CD14-positive monocyte (primary cell): ENCODE results near the gene SSBP2. TPM values are rescaled to one million over a fixed set of nuclear protein-coding genes. Genes with fewer than 3 reads are reported as not detected.
A peak's percentile ranks its signal among the peaks of the same experiment; 100 is the strongest.

Experiments
- DNase-seq, 3 donors: peaks; one replicate each; pipeline ENCODE4 v3.0.0-alpha.2; 2011 to 2022
- H2AFZ ChIP-seq: 2 replicates; pipeline ENCODE4 v1.6.0; 2012; ENCODE audit warnings: mild to moderate bottlenecking, low read depth, low read length, inconsistent platforms; ENCODE audit not compliant: insufficient read depth, poor library complexity, severe bottlenecking
- H3K27ac ChIP-seq, 2 donors: 1 replicate in 1 of 2; 2 replicates in 1 of 2; pipeline ENCODE4 v1.5.1; 2012 to 2013; ENCODE audit warnings: low read length in 2 of 2, control low read depth in 1 of 2, inconsistent platforms in 1 of 2, low read depth in 1 of 2, mild to moderate bottlenecking in 1 of 2
- H3K27me3 ChIP-seq, 2 donors: one replicate each; pipeline versions ENCODE4 v1.6.0 to v1.6.1; 2011 to 2013; ENCODE audit warnings: low read length in 2 of 2; ENCODE audit not compliant: control insufficient read depth in 2 of 2, insufficient read depth in 2 of 2
- H3K36me3 ChIP-seq, 2 donors: replicated peaks in 1 of 2; 1 replicate in 1 of 2; 2 replicates in 1 of 2; pipeline versions ENCODE4 v1.5.1 to v1.6.1; 2012 to 2013; ENCODE audit warnings: low read length in 2 of 2, control low read depth in 1 of 2, inconsistent platforms in 1 of 2, mild to moderate bottlenecking in 1 of 2; ENCODE audit not compliant: insufficient read depth in 2 of 2, control insufficient read depth in 1 of 2
- H3K4me1 ChIP-seq, 2 donors: 1 replicate in 1 of 2; 2 replicates in 1 of 2; pipeline versions ENCODE4 v1.5.1 to v1.6.1; 2012 to 2013; ENCODE audit warnings: low read length in 2 of 2, control low read depth in 1 of 2, inconsistent platforms in 1 of 2, mild to moderate bottlenecking in 1 of 2, moderate library complexity in 1 of 2; ENCODE audit not compliant: insufficient read depth in 2 of 2, control insufficient read depth in 1 of 2
- H3K4me2 ChIP-seq: replicated peaks from 2 replicates; pipeline ENCODE3; 2012; ENCODE audit warnings: low read length, moderate library complexity, mild to moderate bottlenecking; ENCODE audit not compliant: poor library complexity, severe bottlenecking; ENCODE audit errors: extremely low read depth
- H3K4me3 ChIP-seq, 3 experiments: fragments of 200-600 bp in 1 of 3; sonication (generic) in 1 of 3; replicated peaks in 1 of 3; 1 replicate in 2 of 3; 2 replicates in 1 of 3; pipeline ENCODE4 v1.5.1; 2011 to 2013; ENCODE audit warnings: low read length in 3 of 3, mild to moderate bottlenecking in 3 of 3, control low read depth in 2 of 3, low read depth in 2 of 3, inconsistent platforms in 1 of 3, moderate library complexity in 1 of 3
- H3K79me2 ChIP-seq: 2 replicates; pipeline ENCODE4 v1.6.0; 2012; ENCODE audit warnings: mild to moderate bottlenecking, control low read depth, inconsistent platforms, low read length, moderate library complexity; ENCODE audit not compliant: insufficient read depth
- H3K9ac ChIP-seq: 2 replicates; pipeline ENCODE4 v1.6.0; 2017; ENCODE audit warnings: low read length, mild to moderate bottlenecking; ENCODE audit not compliant: insufficient read depth, poor library complexity, severe bottlenecking
- H3K9me3 ChIP-seq, 2 donors: replicated peaks in 1 of 2; 1 replicate in 1 of 2; 2 replicates in 1 of 2; pipeline versions ENCODE4 v1.5.1 to v1.6.1; 2012 to 2013; ENCODE audit warnings: low read length in 2 of 2, control low read depth in 1 of 2; ENCODE audit not compliant: control insufficient read depth in 1 of 2, insufficient read depth in 1 of 2
- H4K20me1 ChIP-seq: 2 replicates; pipeline ENCODE4 v1.6.0; 2012; ENCODE audit warnings: mild to moderate bottlenecking, low read length, control low read depth, moderate library complexity; ENCODE audit not compliant: insufficient read depth
- H3K27ac Mint-ChIP-seq, 7 donors: one replicate each; pipeline ENCODE4 v1.8.0; 2020; ENCODE audit warnings: mild to moderate bottlenecking in 7 of 7, mixed read lengths in 7 of 7, moderate library complexity in 6 of 7, inconsistent platforms in 2 of 7
- H3K27me3 Mint-ChIP-seq, 3 donors: one replicate each; pipeline ENCODE4 v1.8.0; 2021 to 2022; ENCODE audit warnings: low read depth in 3 of 3, mild to moderate bottlenecking in 3 of 3, mixed read lengths in 3 of 3, moderate library complexity in 3 of 3, inconsistent platforms in 1 of 3
- H3K36me3 Mint-ChIP-seq, 2 donors: one replicate each; pipeline ENCODE4 v1.8.0; 2020; ENCODE audit warnings: mixed read lengths in 2 of 2, inconsistent platforms in 1 of 2, mild to moderate bottlenecking in 1 of 2
- H3K4me1 Mint-ChIP-seq: one replicate; pipeline ENCODE4 v1.8.0; 2020; ENCODE audit warnings: mild to moderate bottlenecking, mixed read lengths
- H3K4me3 Mint-ChIP-seq, 2 donors: one replicate each; pipeline ENCODE4 v1.8.0; 2020; ENCODE audit warnings: mild to moderate bottlenecking in 2 of 2, mixed read lengths in 2 of 2, moderate library complexity in 1 of 2
- H3K9me3 Mint-ChIP-seq, 7 donors: one replicate each; pipeline ENCODE4 v1.8.0; 2020 to 2022; ENCODE audit warnings: mixed read lengths in 7 of 7, mild to moderate bottlenecking in 6 of 7, moderate library complexity in 6 of 7, inconsistent platforms in 2 of 7
- WGBS: methylation state at CpG from one replicate; pipeline ENCODE4 v1.1.5; 2013; ENCODE audit warnings: missing lambda C conversion rate; ENCODE audit not compliant: insufficient coverage; 5-methylcytosine and 5-hydroxymethylcytosine counted together
- intact Hi-C, 2 donors: fragments of 100-400 bp; cut with micrococcal nuclease; formaldehyde crosslinking; loops; one replicate each; pipeline versions ENCODE4 v1.15.0 to v1.15.1; 2023
- polyA plus RNA-seq, 3 donors: library from polyadenylated mRNA; depleted of rRNA in 1 of 3; unstranded in 2 of 3; stranded (reverse) in 1 of 3; fragments of 300-500 nt in 2 of 3; fragments of >200 nt in 1 of 3; fragmentation: Illumina TruSeq in 2 of 3; gene quantifications; 1 replicate in 2 of 3; 2 replicates in 1 of 3; pipeline ENCODE4 v1.2.3, GENCODE V29; 2012 to 2021
- TF ChIP-seq, protein P1 (sequence below): fragments of 200-600 bp; IDR thresholded peaks from one replicate; pipeline ENCODE4 v1.8.0; 2022; ENCODE audit warnings: antibody characterized with exemption, mild to moderate bottlenecking

SSBP2 gene
- polyA plus RNA-seq, 3 donors, result 29.1 to 55.2 (median 53.4) TPM

DNA sequence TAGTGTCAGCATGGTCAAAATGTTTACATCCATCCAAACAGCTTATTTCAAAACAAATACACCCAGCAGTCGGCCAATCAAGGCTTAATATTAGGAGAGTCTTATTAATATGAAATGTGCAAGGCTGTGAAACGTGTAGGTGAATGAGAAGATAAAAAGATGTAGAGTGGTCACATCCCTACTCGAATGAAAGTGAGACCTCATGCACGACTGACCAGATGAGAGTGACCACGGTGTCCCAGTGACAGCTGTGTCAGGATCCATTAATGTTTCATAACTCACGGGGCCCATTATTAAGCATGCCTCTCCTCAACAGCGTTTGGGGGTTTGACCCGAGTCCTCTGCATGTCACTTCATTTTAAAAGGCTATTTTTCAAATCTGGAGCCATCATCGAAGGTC, 39.4 kb upstream of the SSBP2 start:
- Histone ChIP-seq H3K27me3 (no peaks in the 10 kb centered on the region), H2AFZ (no peak overlapping the region), H3K4me1 (peaks cover 15% of the 10 kb centered on the region in 2 donors), H3K79me2 (no peaks in the 10 kb centered on the region), H3K27ac (no peak overlapping the region), H4K20me1 (no peaks in the 10 kb centered on the region), H3K9ac (no peak overlapping the region), H3K36me3 (no peaks in the 10 kb centered on the region), H3K4me2 (no peak overlapping the region), H3K9me3 (no peaks in the 10 kb centered on the region), H3K4me3 (no peak overlapping the region)
- 96% methylated on average over 5 of the region's 9 CpGs for WGBS
- no peaks in the 10 kb centered on the region for H3K36me3 Mint-ChIP-seq
- TF ChIP-seq, protein P1, sequence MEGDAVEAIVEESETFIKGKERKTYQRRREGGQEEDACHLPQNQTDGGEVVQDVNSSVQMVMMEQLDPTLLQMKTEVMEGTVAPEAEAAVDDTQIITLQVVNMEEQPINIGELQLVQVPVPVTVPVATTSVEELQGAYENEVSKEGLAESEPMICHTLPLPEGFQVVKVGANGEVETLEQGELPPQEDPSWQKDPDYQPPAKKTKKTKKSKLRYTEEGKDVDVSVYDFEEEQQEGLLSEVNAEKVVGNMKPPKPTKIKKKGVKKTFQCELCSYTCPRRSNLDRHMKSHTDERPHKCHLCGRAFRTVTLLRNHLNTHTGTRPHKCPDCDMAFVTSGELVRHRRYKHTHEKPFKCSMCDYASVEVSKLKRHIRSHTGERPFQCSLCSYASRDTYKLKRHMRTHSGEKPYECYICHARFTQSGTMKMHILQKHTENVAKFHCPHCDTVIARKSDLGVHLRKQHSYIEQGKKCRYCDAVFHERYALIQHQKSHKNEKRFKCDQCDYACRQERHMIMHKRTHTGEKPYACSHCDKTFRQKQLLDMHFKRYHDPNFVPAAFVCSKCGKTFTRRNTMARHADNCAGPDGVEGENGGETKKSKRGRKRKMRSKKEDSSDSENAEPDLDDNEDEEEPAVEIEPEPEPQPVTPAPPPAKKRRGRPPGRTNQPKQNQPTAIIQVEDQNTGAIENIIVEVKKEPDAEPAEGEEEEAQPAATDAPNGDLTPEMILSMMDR, result no peak
- H3K4me1 Mint-ChIP-seq, result peaks cover 21% of the 10 kb centered on the region
- peaks cover 0 to 6% (median 0%) of the 10 kb centered on the region in 7 donors for H3K9me3 Mint-ChIP-seq
- no peak overlapping the region for H3K27ac Mint-ChIP-seq
- H3K4me3 Mint-ChIP-seq, result no peak overlapping the region
- DNase-seq, result no peak
- intact Hi-C loops, result no loop called here
- peaks cover 0 to 2% (median 0%) of the 10 kb centered on the region in 3 donors for H3K27me3 Mint-ChIP-seq

DNA sequence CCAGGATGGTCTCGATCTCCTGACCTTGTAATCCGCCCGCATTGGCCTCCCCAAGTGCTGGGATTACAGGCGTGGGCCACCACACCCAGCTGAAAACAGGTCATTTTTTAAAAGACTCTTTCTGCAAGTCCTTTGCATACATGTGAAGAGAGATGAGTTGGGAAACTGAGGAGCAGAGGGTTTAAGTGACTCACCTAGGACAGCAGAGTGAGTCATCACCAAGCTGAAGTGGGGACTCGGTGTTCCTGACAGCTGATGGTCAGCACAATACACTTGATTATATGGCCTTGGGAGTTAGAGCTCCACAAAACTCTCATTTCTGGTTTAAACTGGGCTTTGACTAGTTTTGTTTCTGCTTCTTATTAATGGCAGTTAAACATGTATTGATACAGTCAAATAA, 38.1 kb upstream of the SSBP2 start:
- TF ChIP-seq, protein P1, result no peak
- peaks cover 0 to 6% (median 0%) of the 10 kb centered on the region in 7 donors for H3K9me3 Mint-ChIP-seq
- peak in 2 of 3 donors; percentile 37 to 60 for DNase-seq
- Histone ChIP-seq H3K27me3 (no peaks in the 10 kb centered on the region), H3K79me2 (no peaks in the 10 kb centered on the region), H3K9ac (no peak overlapping the region), H3K27ac (no peak overlapping the region), H2AFZ (no peak overlapping the region), H3K4me3 (no peak overlapping the region), H3K4me2 (no peak overlapping the region), H4K20me1 (no peaks in the 10 kb centered on the region), H3K9me3 (no peaks in the 10 kb centered on the region), H3K4me1 (peaks cover 15% of the 10 kb centered on the region in 2 donors), H3K36me3 (no peaks in the 10 kb centered on the region)
- peaks cover 25% of the 10 kb centered on the region for H3K4me1 Mint-ChIP-seq
- H3K27ac Mint-ChIP-seq, result peak overlapping the region in 1 of 7 donors; percentile 69
- no peaks in the 10 kb centered on the region for H3K36me3 Mint-ChIP-seq
- intact Hi-C loops, result no loop called here
- no peak overlapping the region for H3K4me3 Mint-ChIP-seq
- H3K27me3 Mint-ChIP-seq, result peaks cover 0 to 2% (median 0%) of the 10 kb centered on the region in 3 donors
- 93% methylated on average over 4 of the region's 5 CpGs for WGBS
